HepG2 (cell line): ENCODE measurements around the gene C1QTNF12. TPM values are rescaled to one million over a fixed set of nuclear protein-coding genes. Genes with fewer than 3 reads are reported as not detected.

Source experiments
- ARNT2 ChIP-seq: sonication (generic); formaldehyde crosslinking; IDR thresholded peaks from 2 replicates; pipeline ENCODE4 v1.8.0; 2022; ENCODE audit warnings: mild to moderate bottlenecking, low read depth, missing genetic modification reagents, moderate library complexity
- CREM ChIP-seq, 2 experiments: sonication (generic) in 1 of 2; formaldehyde crosslinking in 1 of 2; IDR thresholded peaks; 2 replicates each; pipeline versions ENCODE4 v1.4.0 to v1.6.1; 2016 to 2020; ENCODE audit warnings: antibody characterized with exemption in 1 of 2, mild to moderate bottlenecking in 1 of 2, missing genetic modification reagents in 1 of 2
- HMGA1 ChIP-seq: sonication (generic); formaldehyde crosslinking; conservative IDR thresholded peaks from 2 replicates; pipeline ENCODE4 v1.4.0; 2020; ENCODE audit warnings: missing genetic modification reagents
- IRF2 ChIP-seq: IDR thresholded peaks from 2 replicates; pipeline ENCODE4 v1.6.1; 2018; ENCODE audit warnings: missing genetic modification reagents, missing compliant biosample characterization
- ISX ChIP-seq: sonication (generic); formaldehyde crosslinking; conservative IDR thresholded peaks from 2 replicates; pipeline ENCODE4 v1.5.0; 2020; ENCODE audit warnings: missing genetic modification reagents
- MXI1 ChIP-seq: IDR thresholded peaks from 3 replicates; pipeline ENCODE4 v1.6.1; 2012; ENCODE audit warnings: low read depth, low read length, inconsistent platforms, borderline replicate concordance
- REXO4 ChIP-seq: sonication (generic); formaldehyde crosslinking; IDR thresholded peaks from 2 replicates; pipeline ENCODE4 v1.8.0; 2022; ENCODE audit warnings: missing genetic modification reagents, mild to moderate bottlenecking, borderline replicate concordance
- TBX3 ChIP-seq: fragments of 450-650 bp; IDR thresholded peaks from 2 replicates; pipeline ENCODE4 v1.6.1; 2017; ENCODE audit warnings: antibody characterized with exemption, mild to moderate bottlenecking, inconsistent platforms, borderline replicate concordance
- TEAD2 ChIP-seq: sonication (generic); formaldehyde crosslinking; IDR thresholded peaks from 2 replicates; pipeline ENCODE4 v1.9.0; 2021; ENCODE audit warnings: missing genetic modification reagents
- TGIF2 ChIP-seq: IDR thresholded peaks from 2 replicates; pipeline ENCODE4 v1.6.1; 2016; ENCODE audit warnings: control low read depth, missing compliant biosample characterization
- U2AF1 ChIP-seq: fragments of 200-400 bp; formaldehyde crosslinking; optimal IDR thresholded peaks from 2 replicates; pipeline ENCODE3; 2017; ENCODE audit warnings: mild to moderate bottlenecking, low read depth, low read length
- ZMAT3 ChIP-seq: sonication (generic); formaldehyde crosslinking; conservative IDR thresholded peaks from 2 replicates; pipeline ENCODE4 v1.7.0; 2021; ENCODE audit warnings: missing genetic modification reagents
- ZNF230 ChIP-seq: sonication (generic); formaldehyde crosslinking; IDR thresholded peaks from 2 replicates; pipeline ENCODE4 v1.4.0; 2020; ENCODE audit warnings: mild to moderate bottlenecking, missing genetic modification reagents
- ZNF674 ChIP-seq: sonication (generic); formaldehyde crosslinking; IDR thresholded peaks from 2 replicates; pipeline ENCODE4 v1.5.0; 2020; ENCODE audit warnings: low read depth, mild to moderate bottlenecking, missing genetic modification reagents
- ZNF780A ChIP-seq: sonication (generic); formaldehyde crosslinking; IDR thresholded peaks from 2 replicates; pipeline ENCODE4 v1.8.0; 2022; ENCODE audit warnings: mild to moderate bottlenecking, missing genetic modification reagents, moderate library complexity
- ZSCAN25 ChIP-seq: sonication (generic); formaldehyde crosslinking; IDR thresholded peaks from 2 replicates; pipeline ENCODE4 v1.8.0; 2022; ENCODE audit warnings: mild to moderate bottlenecking, missing genetic modification reagents
- polyA plus RNA-seq, 8 experiments: library from polyadenylated mRNA; depleted of rRNA in 3 of 8; stranded (reverse) in 7 of 8; unstranded in 1 of 8; fragments of >200 nt; fragmentation: Illumina TruSeq in 4 of 8; extraction: Trizol in 4 of 8; gene quantifications; 2 replicates each; pipeline versions ENCODE4 v1.2.1 to v1.2.3, GENCODE V29; 2011 to 2016; ENCODE audit warnings: low read depth in 4 of 8, missing spikeins in 1 of 8, mixed read lengths in 1 of 8; ENCODE audit not compliant: insufficient read depth in 1 of 8
- total RNA-seq, 5 experiments: library from RNA; depleted of rRNA; stranded (reverse); fragments of >200 nt; fragmentation: Illumina TruSeq; extraction: Trizol; gene quantifications; 2 replicates each; pipeline ENCODE4 v1.2.3, GENCODE V29; 2016; ENCODE audit warnings: low read depth in 1 of 5
- TF ChIP-seq, protein P1 (sequence below): sonication (generic); formaldehyde crosslinking; IDR thresholded peaks from 2 replicates; pipeline ENCODE4 v1.4.0; 2020; ENCODE audit warnings: mild to moderate bottlenecking, missing genetic modification reagents
- TF ChIP-seq, protein P2 (sequence below): IDR thresholded peaks from 2 replicates; pipeline ENCODE4 v1.6.1; 2016; ENCODE audit warnings: mild to moderate bottlenecking, missing biosample characterization, missing genetic modification reagents
- TF ChIP-seq, protein P3 (sequence below): sonication (generic); formaldehyde crosslinking; IDR thresholded peaks from 2 replicates; pipeline ENCODE4 v1.5.0; 2020; ENCODE audit warnings: mild to moderate bottlenecking, missing genetic modification reagents, moderate library complexity

C1QTNF12 gene
- total and polyA plus RNA-seq, 2 of the 13 experiments (the other 11 are each of a cell fraction or from before 2014, with no cell fraction given), result 0.18 to 0.64 TPM

DNA sequence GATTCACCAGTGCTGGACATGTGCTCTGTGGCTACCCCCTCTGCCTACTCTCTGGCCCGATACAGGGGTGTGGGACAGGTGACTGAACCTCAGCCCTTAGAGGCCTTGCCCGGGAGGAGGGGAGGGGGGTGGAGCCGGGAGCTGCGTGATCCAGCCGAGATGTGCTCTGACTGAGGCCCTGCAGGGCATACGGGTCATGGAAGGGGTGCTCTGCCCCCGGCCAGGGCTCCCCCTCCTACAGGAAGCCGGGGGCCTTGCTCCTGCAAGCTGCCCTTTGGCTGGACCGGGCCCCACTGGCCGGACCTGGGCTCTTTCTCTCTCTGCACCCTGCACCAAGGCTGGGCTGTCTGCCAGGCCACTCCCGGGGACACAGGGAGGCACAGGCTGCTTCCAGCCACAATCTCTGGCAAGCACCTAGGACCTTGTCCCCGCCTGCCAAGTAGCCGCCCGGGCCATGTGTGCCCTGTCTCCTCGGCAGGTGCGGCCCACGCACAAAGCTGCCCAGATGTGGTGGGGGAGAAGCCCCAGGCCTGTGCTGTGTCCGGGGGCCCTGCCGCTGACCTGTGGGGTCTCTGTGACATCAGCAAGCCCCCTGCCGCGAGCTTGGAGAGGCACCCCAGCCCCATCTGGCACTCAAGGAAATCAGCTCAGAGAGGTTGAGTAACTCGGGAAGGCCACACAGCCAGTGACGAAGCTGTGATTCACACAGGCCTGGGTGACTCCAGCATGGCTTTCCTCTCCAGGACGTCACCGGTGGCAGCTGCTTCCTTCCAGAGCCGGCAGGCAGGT, 35.2 kb upstream of the C1QTNF12 start (continued):
- TF ChIP-seq, protein P1, sequence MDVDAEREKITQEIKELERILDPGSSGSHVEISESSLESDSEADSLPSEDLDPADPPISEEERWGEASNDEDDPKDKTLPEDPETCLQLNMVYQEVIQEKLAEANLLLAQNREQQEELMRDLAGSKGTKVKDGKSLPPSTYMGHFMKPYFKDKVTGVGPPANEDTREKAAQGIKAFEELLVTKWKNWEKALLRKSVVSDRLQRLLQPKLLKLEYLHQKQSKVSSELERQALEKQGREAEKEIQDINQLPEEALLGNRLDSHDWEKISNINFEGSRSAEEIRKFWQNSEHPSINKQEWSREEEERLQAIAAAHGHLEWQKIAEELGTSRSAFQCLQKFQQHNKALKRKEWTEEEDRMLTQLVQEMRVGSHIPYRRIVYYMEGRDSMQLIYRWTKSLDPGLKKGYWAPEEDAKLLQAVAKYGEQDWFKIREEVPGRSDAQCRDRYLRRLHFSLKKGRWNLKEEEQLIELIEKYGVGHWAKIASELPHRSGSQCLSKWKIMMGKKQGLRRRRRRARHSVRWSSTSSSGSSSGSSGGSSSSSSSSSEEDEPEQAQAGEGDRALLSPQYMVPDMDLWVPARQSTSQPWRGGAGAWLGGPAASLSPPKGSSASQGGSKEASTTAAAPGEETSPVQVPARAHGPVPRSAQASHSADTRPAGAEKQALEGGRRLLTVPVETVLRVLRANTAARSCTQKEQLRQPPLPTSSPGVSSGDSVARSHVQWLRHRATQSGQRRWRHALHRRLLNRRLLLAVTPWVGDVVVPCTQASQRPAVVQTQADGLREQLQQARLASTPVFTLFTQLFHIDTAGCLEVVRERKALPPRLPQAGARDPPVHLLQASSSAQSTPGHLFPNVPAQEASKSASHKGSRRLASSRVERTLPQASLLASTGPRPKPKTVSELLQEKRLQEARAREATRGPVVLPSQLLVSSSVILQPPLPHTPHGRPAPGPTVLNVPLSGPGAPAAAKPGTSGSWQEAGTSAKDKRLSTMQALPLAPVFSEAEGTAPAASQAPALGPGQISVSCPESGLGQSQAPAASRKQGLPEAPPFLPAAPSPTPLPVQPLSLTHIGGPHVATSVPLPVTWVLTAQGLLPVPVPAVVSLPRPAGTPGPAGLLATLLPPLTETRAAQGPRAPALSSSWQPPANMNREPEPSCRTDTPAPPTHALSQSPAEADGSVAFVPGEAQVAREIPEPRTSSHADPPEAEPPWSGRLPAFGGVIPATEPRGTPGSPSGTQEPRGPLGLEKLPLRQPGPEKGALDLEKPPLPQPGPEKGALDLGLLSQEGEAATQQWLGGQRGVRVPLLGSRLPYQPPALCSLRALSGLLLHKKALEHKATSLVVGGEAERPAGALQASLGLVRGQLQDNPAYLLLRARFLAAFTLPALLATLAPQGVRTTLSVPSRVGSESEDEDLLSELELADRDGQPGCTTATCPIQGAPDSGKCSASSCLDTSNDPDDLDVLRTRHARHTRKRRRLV (CRISPR knock-in tag), result no peak
- TF ChIP-seq U2AF1 (no peak), MXI1 (0 out of 3 replicates have a peak, but pooled peaks have one; percentile 20), CREM (IDR thresholded peaks at IDR 0.05) (peak; percentile 27; the same call in 1 of the 2 replicates), CREM (CRISPR knock-in tag; IDR thresholded peaks at IDR 0.05) (no peak), TBX3 (no peak), TEAD2 (CRISPR knock-in tag) (no peak), TGIF2 (CRISPR knock-in tag) (no peak), ZSCAN25 (CRISPR knock-in tag) (peak; percentile 95), ZNF780A (CRISPR knock-in tag) (peak; percentile 36; the same call in 1 of the 2 replicates), ZNF230 (CRISPR knock-in tag) (peak; percentile 37; the same call in 1 of the 2 replicates), ZNF674 (CRISPR knock-in tag) (peak; percentile 59; the same call in 1 of the 2 replicates), ISX (CRISPR knock-in tag) (peak; percentile 68; the same call in 1 of the 2 replicates), ARNT2 (CRISPR knock-in tag) (peak; percentile 59; the same call in 1 of the 2 replicates), REXO4 (CRISPR knock-in tag) (no peak), HMGA1 (no peak), ZMAT3 (CRISPR knock-in tag) (peak; percentile 86; the same call in 1 of the 2 replicates), IRF2 (peak; percentile 52; the same call in 1 of the 2 replicates)
- TF ChIP-seq, protein P2, sequence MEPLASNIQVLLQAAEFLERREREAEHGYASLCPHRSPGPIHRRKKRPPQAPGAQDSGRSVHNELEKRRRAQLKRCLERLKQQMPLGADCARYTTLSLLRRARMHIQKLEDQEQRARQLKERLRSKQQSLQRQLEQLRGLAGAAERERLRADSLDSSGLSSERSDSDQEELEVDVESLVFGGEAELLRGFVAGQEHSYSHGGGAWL (CRISPR knock-in tag), result no peak; the same call in 1 of the 2 replicates
- TF ChIP-seq, protein P3, sequence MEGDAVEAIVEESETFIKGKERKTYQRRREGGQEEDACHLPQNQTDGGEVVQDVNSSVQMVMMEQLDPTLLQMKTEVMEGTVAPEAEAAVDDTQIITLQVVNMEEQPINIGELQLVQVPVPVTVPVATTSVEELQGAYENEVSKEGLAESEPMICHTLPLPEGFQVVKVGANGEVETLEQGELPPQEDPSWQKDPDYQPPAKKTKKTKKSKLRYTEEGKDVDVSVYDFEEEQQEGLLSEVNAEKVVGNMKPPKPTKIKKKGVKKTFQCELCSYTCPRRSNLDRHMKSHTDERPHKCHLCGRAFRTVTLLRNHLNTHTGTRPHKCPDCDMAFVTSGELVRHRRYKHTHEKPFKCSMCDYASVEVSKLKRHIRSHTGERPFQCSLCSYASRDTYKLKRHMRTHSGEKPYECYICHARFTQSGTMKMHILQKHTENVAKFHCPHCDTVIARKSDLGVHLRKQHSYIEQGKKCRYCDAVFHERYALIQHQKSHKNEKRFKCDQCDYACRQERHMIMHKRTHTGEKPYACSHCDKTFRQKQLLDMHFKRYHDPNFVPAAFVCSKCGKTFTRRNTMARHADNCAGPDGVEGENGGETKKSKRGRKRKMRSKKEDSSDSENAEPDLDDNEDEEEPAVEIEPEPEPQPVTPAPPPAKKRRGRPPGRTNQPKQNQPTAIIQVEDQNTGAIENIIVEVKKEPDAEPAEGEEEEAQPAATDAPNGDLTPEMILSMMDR, result peak; percentile 29; the same call in 1 of the 2 replicates
